Caco-2 (cell line): Measurements from ENCODE around the gene DLG4. TPM values are rescaled to one million over a fixed set of nuclear protein-coding genes. Genes with fewer than 3 reads are reported as not detected.
A peak's percentile ranks its signal among the peaks of the same experiment; 100 is the strongest.

Experiments used
- BruUV-seq: library from RNA; stranded (reverse); fragments of 400-500 nt; replicated peaks from 2 replicates; lab custom pipeline; 2021; lab: Mats Ljungman, UMichigan
- CTCF ChIA-PET: fragments of 300-600 bp; sonication (Branson Sonifier 250); formaldehyde crosslinking; loops from one replicate; lab custom pipeline; 2022; ENCODE audit warnings: antibody characterized with exemption; lab: Charles Lee
- POLR2A ChIA-PET: fragments of 300-600 bp; sonication (Branson Sonifier 250); formaldehyde crosslinking; loops from one replicate; lab custom pipeline; 2022; ENCODE audit warnings: antibody characterized with exemption; lab: Charles Lee
- DNase-seq, 2 experiments: peaks; one replicate each; pipeline versions ENCODE4 v3.0.0 to v3.0.0-alpha.2; 2020 to 2022
- H3K27me3 ChIP-seq: replicated peaks from 2 replicates; pipeline ENCODE4 v1.6.0; 2011; ENCODE audit warnings: low read length; ENCODE audit not compliant: control insufficient read depth, insufficient read depth
- H3K36me3 ChIP-seq: 2 replicates; pipeline ENCODE4 v1.5.1; 2011; ENCODE audit warnings: low read length; ENCODE audit not compliant: control insufficient read depth, insufficient read depth
- H3K4me1 ChIP-seq: fragments of 250-450 bp; sonication (Bioruptor Pico); 2 replicates; pipeline ENCODE4 v1.5.1; 2020; ENCODE audit warnings: mild to moderate bottlenecking
- H3K4me3 ChIP-seq: 2 replicates; pipeline ENCODE4 v1.5.1; 2011; ENCODE audit warnings: low read depth, mild to moderate bottlenecking, control low read depth, low read length
- H3K9me3 ChIP-seq: fragments of 250-450 bp; sonication (Bioruptor Pico); 2 replicates; pipeline ENCODE4 v1.5.1; 2020; ENCODE audit warnings: mild to moderate bottlenecking, moderate library complexity
- H3K27ac Mint-ChIP-seq: one replicate; pipeline ENCODE4 v1.8.0; 2022; ENCODE audit warnings: mixed read lengths; ENCODE audit not compliant: unreplicated experiment
- H3K27me3 Mint-ChIP-seq: one replicate; pipeline ENCODE4 v1.8.0; 2022; ENCODE audit warnings: mixed read lengths; ENCODE audit not compliant: insufficient read depth, unreplicated experiment
- H3K36me3 Mint-ChIP-seq: one replicate; pipeline ENCODE4 v1.8.0; 2022; ENCODE audit warnings: mild to moderate bottlenecking, mixed read lengths; ENCODE audit not compliant: insufficient read depth, unreplicated experiment
- H3K4me1 Mint-ChIP-seq: one replicate; pipeline ENCODE4 v1.8.0; 2022; ENCODE audit warnings: low read depth, mixed read lengths; ENCODE audit not compliant: unreplicated experiment
- H3K4me3 Mint-ChIP-seq: one replicate; pipeline ENCODE4 v1.8.0; 2022; ENCODE audit warnings: mild to moderate bottlenecking, moderate library complexity, mixed read lengths; ENCODE audit not compliant: unreplicated experiment
- H3K9me3 Mint-ChIP-seq: one replicate; pipeline ENCODE4 v1.8.0; 2022; ENCODE audit warnings: mixed read lengths; ENCODE audit not compliant: unreplicated experiment
- intact Hi-C: fragments of 100-400 bp; cut with micrococcal nuclease; formaldehyde crosslinking; loops from one replicate; pipeline ENCODE4 v1.10.0; 2022; ENCODE audit not compliant: unreplicated experiment
- total RNA-seq: library from RNA; stranded (reverse); gene quantifications from 2 replicates; pipeline ENCODE4 v1.2.3, GENCODE V29; 2022
- TF ChIP-seq, protein P1 (sequence below), 2 experiments: fragments of 200-600 bp in 1 of 2; IDR thresholded peaks; 1 replicate in 1 of 2; 2 replicates in 1 of 2; pipeline versions ENCODE4 v1.5.1 to v1.8.0; 2011 to 2022; ENCODE audit warnings: antibody characterized with exemption in 1 of 2, control low read depth in 1 of 2, inconsistent platforms in 1 of 2, low read depth in 1 of 2, low read length in 1 of 2, mild to moderate bottlenecking in 1 of 2, moderate library complexity in 1 of 2; ENCODE audit not compliant: insufficient read depth in 1 of 2, severe bottlenecking in 1 of 2, unreplicated experiment in 1 of 2

DLG4 gene
- total RNA-seq, 1 experiment from 2014 or later = 0.98 TPM

DNA sequence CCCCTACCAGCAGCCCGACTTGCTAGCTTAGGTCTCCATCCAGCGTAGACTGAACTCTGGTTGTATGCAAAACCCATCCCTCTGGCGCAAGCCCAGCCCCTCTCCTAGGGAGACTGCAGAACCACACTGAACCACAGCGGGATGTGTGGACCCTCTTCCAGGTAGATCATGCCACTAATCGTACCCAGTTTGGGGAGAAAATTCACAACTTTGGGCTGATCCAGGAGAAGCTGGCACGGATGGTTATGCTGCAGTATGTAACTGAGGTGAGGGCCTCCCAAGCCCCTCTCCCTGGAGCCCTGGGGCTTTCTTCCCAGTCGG, 3.3 kb upstream of the DLG4 start:
- POLR2A ChIA-PET = no interaction called here
- intact Hi-C loops = no loop called here
- CTCF ChIA-PET = no interaction called here

DNA sequence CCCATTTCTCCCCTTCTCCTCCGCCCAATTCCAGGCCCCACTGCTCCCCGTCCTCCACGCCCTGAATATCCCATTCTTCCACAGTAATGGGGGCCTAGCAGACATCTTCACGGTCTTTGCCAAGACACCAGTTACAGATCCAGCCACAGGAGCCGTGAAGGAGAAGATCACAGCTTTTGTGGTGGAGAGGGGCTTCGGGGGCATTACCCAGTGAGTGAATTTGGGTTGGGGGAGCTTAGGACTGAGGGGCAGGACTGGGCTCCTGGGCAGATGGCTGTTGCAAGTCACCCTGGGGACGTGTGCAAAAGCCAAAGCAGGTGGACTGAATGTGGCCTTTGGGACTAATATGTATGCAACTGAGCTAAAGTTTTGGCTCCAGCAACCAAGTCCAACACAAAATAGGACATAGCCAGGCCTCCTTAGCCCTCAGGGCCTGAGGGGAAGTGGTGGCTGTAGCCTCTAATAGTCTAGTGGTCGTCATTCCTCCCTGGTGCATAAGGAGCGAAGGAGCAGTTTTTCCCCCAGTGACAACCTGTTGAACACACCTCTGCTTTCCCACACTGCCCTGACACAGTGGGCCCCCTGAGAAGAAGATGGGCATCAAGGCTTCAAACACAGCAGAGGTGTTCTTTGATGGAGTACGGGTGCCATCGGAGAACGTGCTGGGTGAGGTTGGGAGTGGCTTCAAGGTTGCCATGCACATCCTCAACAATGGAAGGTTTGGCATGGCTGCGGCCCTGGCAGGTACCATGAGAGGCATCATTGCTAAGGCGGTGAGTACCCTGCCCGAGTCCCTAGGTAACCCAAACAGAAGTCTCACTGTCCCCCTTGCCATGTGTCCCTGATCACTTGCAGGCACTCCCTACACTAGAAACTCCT, 2.7 kb upstream of the DLG4 start:
- Mint-ChIP-seq H3K36me3 (peaks cover 48% of the 10 kb centered on the region), H3K9me3 (no peaks in the 10 kb centered on the region), H3K4me1 (peaks cover 5% of the 10 kb centered on the region), H3K27me3 (no peaks in the 10 kb centered on the region), H3K27ac (no peak overlapping the region), H3K4me3 (no peak overlapping the region)
- H3K4me3 ChIP-seq = no peak overlapping the region
- no peaks in the 10 kb centered on the region for H3K36me3 ChIP-seq
- BruUV-seq = TSS peak; percentile 7
- DNase-seq = no peak
- H3K9me3 ChIP-seq = no peaks in the 10 kb centered on the region
- TF ChIP-seq, protein P1, sequence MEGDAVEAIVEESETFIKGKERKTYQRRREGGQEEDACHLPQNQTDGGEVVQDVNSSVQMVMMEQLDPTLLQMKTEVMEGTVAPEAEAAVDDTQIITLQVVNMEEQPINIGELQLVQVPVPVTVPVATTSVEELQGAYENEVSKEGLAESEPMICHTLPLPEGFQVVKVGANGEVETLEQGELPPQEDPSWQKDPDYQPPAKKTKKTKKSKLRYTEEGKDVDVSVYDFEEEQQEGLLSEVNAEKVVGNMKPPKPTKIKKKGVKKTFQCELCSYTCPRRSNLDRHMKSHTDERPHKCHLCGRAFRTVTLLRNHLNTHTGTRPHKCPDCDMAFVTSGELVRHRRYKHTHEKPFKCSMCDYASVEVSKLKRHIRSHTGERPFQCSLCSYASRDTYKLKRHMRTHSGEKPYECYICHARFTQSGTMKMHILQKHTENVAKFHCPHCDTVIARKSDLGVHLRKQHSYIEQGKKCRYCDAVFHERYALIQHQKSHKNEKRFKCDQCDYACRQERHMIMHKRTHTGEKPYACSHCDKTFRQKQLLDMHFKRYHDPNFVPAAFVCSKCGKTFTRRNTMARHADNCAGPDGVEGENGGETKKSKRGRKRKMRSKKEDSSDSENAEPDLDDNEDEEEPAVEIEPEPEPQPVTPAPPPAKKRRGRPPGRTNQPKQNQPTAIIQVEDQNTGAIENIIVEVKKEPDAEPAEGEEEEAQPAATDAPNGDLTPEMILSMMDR (IDR thresholded peaks at IDR 0.05; ENCODE audit: insufficient read depth in 1 of 2, low read depth in 1 of 2, low read length in 1 of 2, severe bottlenecking in 1 of 2, unreplicated experiment in 1 of 2) = no peak
- ChIA-PET POLR2A (no interaction called here), CTCF (no interaction called here)
- no peaks in the 10 kb centered on the region for H3K27me3 ChIP-seq
- intact Hi-C loops = no loop called here
- H3K4me1 ChIP-seq = peaks cover 7% of the 10 kb centered on the region

More for the DNA sequence above, 3.3 kb upstream of the DLG4 start:
- H3K27me3 ChIP-seq = no peaks in the 10 kb centered on the region
- peaks cover 5% of the 10 kb centered on the region for H3K4me1 Mint-ChIP-seq
- no peaks in the 10 kb centered on the region for H3K27me3 Mint-ChIP-seq
- H3K4me1 ChIP-seq = peaks cover 7% of the 10 kb centered on the region
- H3K4me3 ChIP-seq = no peak overlapping the region
- H3K36me3 Mint-ChIP-seq = peaks cover 52% of the 10 kb centered on the region
- no peaks in the 10 kb centered on the region for H3K36me3 ChIP-seq
- no peak overlapping the region for H3K4me3 Mint-ChIP-seq
- no peaks in the 10 kb centered on the region for H3K9me3 Mint-ChIP-seq
- no peak for DNase-seq
- no peaks in the 10 kb centered on the region for H3K9me3 ChIP-seq
- TF ChIP-seq, protein P1 (IDR thresholded peaks at IDR 0.05; ENCODE audit: insufficient read depth in 1 of 2, low read depth in 1 of 2, low read length in 1 of 2, severe bottlenecking in 1 of 2, unreplicated experiment in 1 of 2) = no peak
- no TSS peak for BruUV-seq
- no peak overlapping the region for H3K27ac Mint-ChIP-seq

DNA sequence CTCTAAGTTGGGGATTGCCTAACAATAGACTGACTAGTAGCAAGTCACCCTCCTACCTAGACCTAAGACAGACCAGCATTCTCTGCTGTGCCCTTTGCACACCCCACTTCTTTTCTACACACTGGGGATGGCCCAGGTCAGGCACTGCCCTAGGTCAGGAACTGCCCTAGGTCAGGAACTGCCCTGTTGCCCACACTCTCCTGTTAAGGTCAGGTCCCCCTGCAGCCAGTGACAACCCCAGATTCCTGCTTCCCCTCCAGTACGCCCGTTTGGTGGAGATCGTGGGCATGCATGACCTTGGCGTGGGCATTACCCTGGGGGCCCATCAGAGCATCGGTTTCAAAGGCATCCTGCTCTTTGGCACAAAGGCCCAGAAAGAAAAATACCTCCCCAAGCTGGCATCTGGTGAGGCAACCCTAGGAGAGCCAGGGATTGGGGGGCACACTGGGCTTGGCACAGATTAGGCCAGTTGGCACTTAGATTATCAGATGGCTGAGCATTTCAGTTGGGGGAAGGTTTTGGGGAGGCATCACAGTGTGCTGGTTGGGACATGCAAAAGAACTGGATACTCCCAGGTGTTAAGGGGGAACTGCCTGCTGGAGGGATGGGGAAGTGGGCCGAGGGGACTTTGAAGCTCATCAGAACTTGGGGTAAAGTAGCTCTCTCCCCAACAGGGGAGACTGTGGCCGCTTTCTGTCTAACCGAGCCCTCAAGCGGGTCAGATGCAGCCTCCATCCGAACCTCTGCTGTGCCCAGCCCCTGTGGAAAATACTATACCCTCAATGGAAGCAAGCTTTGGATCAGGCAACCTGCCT, 1.8 kb upstream of the DLG4 start:
- H3K9me3 Mint-ChIP-seq = no peaks in the 10 kb centered on the region
- POLR2A ChIA-PET = no interaction called here
- Histone ChIP-seq H3K27me3 (no peaks in the 10 kb centered on the region), H3K9me3 (no peaks in the 10 kb centered on the region), H3K4me3 (peak overlapping the region; percentile 3; the same call in 1 of the 2 replicates), H3K4me1 (peaks cover 7% of the 10 kb centered on the region), H3K36me3 (no peaks in the 10 kb centered on the region)
- peaks cover 5% of the 10 kb centered on the region for H3K4me1 Mint-ChIP-seq
- H3K36me3 Mint-ChIP-seq = peaks cover 48% of the 10 kb centered on the region
- no peaks in the 10 kb centered on the region for H3K27me3 Mint-ChIP-seq
- no TSS peak for BruUV-seq
- H3K4me3 Mint-ChIP-seq = peak overlapping the region; percentile 77
- intact Hi-C loops = no loop called here
- TF ChIP-seq, protein P1 (IDR thresholded peaks at IDR 0.05; ENCODE audit: insufficient read depth in 1 of 2, low read depth in 1 of 2, low read length in 1 of 2, severe bottlenecking in 1 of 2, unreplicated experiment in 1 of 2) = no peak
- CTCF ChIA-PET = interaction anchor here (0.7 to 1.6 kb wide), 3 partner anchors 17 to 108 kb away, joined by 3 to 5 read pairs (median 3); partner anchors contain the start of genes GABARAP and NEURL4
- DNase-seq = no peak
- H3K27ac Mint-ChIP-seq = peak overlapping the region; percentile 73
